ENCODE data around the gene DMBT1. TPM values are rescaled to one million over a fixed set of nuclear protein-coding genes. Genes with fewer than 3 reads are reported as not detected.

Gene DMBT1
- polyA plus RNA-seq, 1 donor (not counting 4 experiments of a cell fraction or from before 2014, with no cell fraction given), result 0.04 TPM

- H3K4me2 ChIP-seq (ENCODE audit: control insufficient read depth, extremely low read depth, insufficient read depth, low read depth, low read length), result no peak overlapping the region
- H3K9me1 ChIP-seq (ENCODE audit: control insufficient read depth, extremely low read depth, insufficient read depth, low read length), result no peaks in the 10 kb centered on the region
- dilution Hi-C loops (cut with MboI; ENCODE audit: extremely low pct_ligation_motif_present, low sequenced_read_pairs), result no loop called here
- H3K9me3 ChIP-seq (ENCODE audit: control insufficient read depth, low read depth, low read length), result no peaks in the 10 kb centered on the region
- no peak overlapping the region for H3K4me3 ChIP-seq (ENCODE audit: control insufficient read depth in 2 of 3, extremely low read depth in 1 of 3, insufficient read depth in 2 of 3, low read depth in 1 of 3, low read length in 3 of 3)
- FAIRE-seq (no peak), DNase-seq (ENCODE audit: low read depth, low spot score) (no peak)
- TF ChIP-seq CTCF (optimal IDR thresholded peaks at IDR 0.05 in 1 of 3, IDR thresholded peaks at IDR 0.05 in 1 of 3, conservative IDR thresholded peaks at IDR 0.05 in 1 of 3; ENCODE audit: extremely low read depth in 1 of 3, insufficient read depth in 2 of 3, low read length in 3 of 3), result no peak
- no peak for TF ChIP-seq EZH2 (IDR thresholded peaks at IDR 0.05; ENCODE audit: low read length)
- H3K27ac ChIP-seq (ENCODE audit: control insufficient read depth, insufficient read depth, low read length), result no peak overlapping the region
- no peaks in the 10 kb centered on the region for H3K79me2 ChIP-seq (ENCODE audit: control insufficient read depth, insufficient read depth, low read length)
- H3K4me1 ChIP-seq (ENCODE audit: control insufficient read depth, extremely low read depth, insufficient read depth, low read length), result no peaks in the 10 kb centered on the region
- no peak overlapping the region for H3K9ac ChIP-seq (ENCODE audit: control insufficient read depth, extremely low read depth, insufficient read depth, low read length)
- no peaks in the 10 kb centered on the region for H4K20me1 ChIP-seq (ENCODE audit: control insufficient read depth, extremely low read depth, insufficient read depth, low read length)
- no peaks in the 10 kb centered on the region for H3K36me3 ChIP-seq (ENCODE audit: control insufficient read depth in 2 of 2, extremely low read depth in 1 of 2, insufficient read depth in 2 of 2, low read length in 2 of 2)
- H3K27me3 ChIP-seq (ENCODE audit: control insufficient read depth, extremely low read depth, insufficient read depth, low read length), result peaks cover 3% of the 10 kb centered on the region
- no peak overlapping the region for H2AFZ ChIP-seq (ENCODE audit: control insufficient read depth, low read length)
These were observed 105.4 kb downstream of the DMBT1 start for GRCh38 chr10:122665946-122666345.

GRCh38 chr10:122669045-122669444, 108.5 kb downstream of the DMBT1 start:
- Histone ChIP-seq H2AFZ (ENCODE audit: control insufficient read depth, low read length) (no peak overlapping the region), H3K4me3 (ENCODE audit: control insufficient read depth in 2 of 3, extremely low read depth in 1 of 3, insufficient read depth in 2 of 3, low read depth in 1 of 3, low read length in 3 of 3) (no peak overlapping the region), H3K4me2 (ENCODE audit: control insufficient read depth, extremely low read depth, insufficient read depth, low read depth, low read length) (no peak overlapping the region), H3K9ac (ENCODE audit: control insufficient read depth, extremely low read depth, insufficient read depth, low read length) (no peak overlapping the region), H3K4me1 (ENCODE audit: control insufficient read depth, extremely low read depth, insufficient read depth, low read length) (no peaks in the 10 kb centered on the region), H3K9me3 (ENCODE audit: control insufficient read depth, low read depth, low read length) (no peaks in the 10 kb centered on the region), H4K20me1 (ENCODE audit: control insufficient read depth, extremely low read depth, insufficient read depth, low read length) (no peaks in the 10 kb centered on the region), H3K36me3 (ENCODE audit: control insufficient read depth in 2 of 2, extremely low read depth in 1 of 2, insufficient read depth in 2 of 2, low read length in 2 of 2) (no peaks in the 10 kb centered on the region), H3K79me2 (ENCODE audit: control insufficient read depth, insufficient read depth, low read length) (no peaks in the 10 kb centered on the region), H3K27me3 (ENCODE audit: control insufficient read depth, extremely low read depth, insufficient read depth, low read length) (peaks cover 5% of the 10 kb centered on the region), H3K9me1 (ENCODE audit: control insufficient read depth, extremely low read depth, insufficient read depth, low read length) (no peaks in the 10 kb centered on the region), H3K27ac (ENCODE audit: control insufficient read depth, insufficient read depth, low read length) (no peak overlapping the region)
- dilution Hi-C loops (cut with MboI; ENCODE audit: extremely low pct_ligation_motif_present, low sequenced_read_pairs), result no loop called here
- no peak for DNase-seq (ENCODE audit: low read depth, low spot score)
- no peak for TF ChIP-seq CTCF (optimal IDR thresholded peaks at IDR 0.05 in 1 of 3, IDR thresholded peaks at IDR 0.05 in 1 of 3, conservative IDR thresholded peaks at IDR 0.05 in 1 of 3; ENCODE audit: extremely low read depth in 1 of 3, insufficient read depth in 2 of 3, low read length in 3 of 3)
- TF ChIP-seq EZH2 (IDR thresholded peaks at IDR 0.05; ENCODE audit: low read length), result no peak
- FAIRE-seq, result no peak

Data from keratinocyte (primary cell).